ENCODE data around the gene HSD11B1.

- TF ChIP-seq POLR2AphosphoS5 (IDR thresholded peaks at IDR 0.05) (no peak), CTCF (IDR thresholded peaks at IDR 0.05) (no peak), POLR2A (IDR thresholded peaks at IDR 0.05) (no peak), EP300 (IDR thresholded peaks at IDR 0.05) (no peak)
These were observed 41.7 kb upstream of the HSD11B1 start for GRCh38 chr1:209662879-209663327.

Data from upper lobe of left lung (tissue), 4 donors.